MCF 10A (cell line): Measurements from ENCODE around the gene CNST. TPM values are rescaled to one million over a fixed set of nuclear protein-coding genes. Genes with fewer than 3 reads are reported as not detected.

Experiments
- BruUV-seq: library from RNA; stranded (reverse); fragments of 400-500 nt; replicated peaks from 2 replicates; lab custom pipeline; 2021; lab: Mats Ljungman, UMichigan
- CTCF ChIA-PET: fragments of 300-600 bp; sonication (Branson Sonifier 250); formaldehyde crosslinking; extraction: SDS; loops from one replicate; lab custom pipeline; 2021; ENCODE audit warnings: antibody characterized with exemption, inconsistent platforms; lab: Yijun Ruan, JAX
- POLR2A ChIA-PET: fragments of 300-600, 350-650 bp; sonication (Branson Sonifier 250); formaldehyde crosslinking; extraction: SDS; loops from one replicate; lab custom pipeline; 2020; ENCODE audit warnings: antibody characterized with exemption, inconsistent platforms; lab: Yijun Ruan, JAX
- DNase-seq: peaks from one replicate; pipeline ENCODE4 v3.0.0-alpha.2; 2018; ENCODE audit not compliant: unreplicated experiment
- H3K27ac Mint-ChIP-seq: one replicate; pipeline ENCODE4 v1.8.0; 2022; ENCODE audit warnings: mild to moderate bottlenecking, low read depth, mixed read lengths; ENCODE audit not compliant: unreplicated experiment
- H3K27me3 Mint-ChIP-seq: one replicate; pipeline ENCODE4 v1.8.0; 2022; ENCODE audit warnings: mixed read lengths; ENCODE audit not compliant: insufficient read depth, unreplicated experiment
- H3K36me3 Mint-ChIP-seq: one replicate; pipeline ENCODE4 v1.8.0; 2022; ENCODE audit warnings: mild to moderate bottlenecking, moderate library complexity, mixed read lengths; ENCODE audit not compliant: insufficient read depth, unreplicated experiment
- H3K4me1 Mint-ChIP-seq: one replicate; pipeline ENCODE4 v1.8.0; 2022; ENCODE audit warnings: mixed read lengths; ENCODE audit not compliant: insufficient read depth, unreplicated experiment
- H3K4me3 Mint-ChIP-seq: one replicate; pipeline ENCODE4 v1.8.0; 2022; ENCODE audit warnings: mild to moderate bottlenecking, moderate library complexity, mixed read lengths; ENCODE audit not compliant: unreplicated experiment
- H3K9me3 Mint-ChIP-seq: one replicate; pipeline ENCODE4 v1.8.0; 2022; ENCODE audit warnings: mixed read lengths; ENCODE audit not compliant: unreplicated experiment
- intact Hi-C: fragments of 100-400 bp; cut with micrococcal nuclease; formaldehyde crosslinking; loops from 2 replicates; pipeline ENCODE4 v1.14.1; 2022
- total RNA-seq: library from RNA; stranded (reverse); gene quantifications from 2 replicates; pipeline ENCODE4 v1.2.3, GENCODE V29; 2022
- TF ChIP-seq, protein P1 (sequence below): fragments of 200-600 bp; IDR thresholded peaks from one replicate; pipeline ENCODE4 v1.8.0; 2022; ENCODE audit warnings: antibody characterized with exemption, mild to moderate bottlenecking; ENCODE audit not compliant: unreplicated experiment

CNST gene
- total RNA-seq, 1 experiment from 2014 or later, result 48.3 TPM

DNA sequence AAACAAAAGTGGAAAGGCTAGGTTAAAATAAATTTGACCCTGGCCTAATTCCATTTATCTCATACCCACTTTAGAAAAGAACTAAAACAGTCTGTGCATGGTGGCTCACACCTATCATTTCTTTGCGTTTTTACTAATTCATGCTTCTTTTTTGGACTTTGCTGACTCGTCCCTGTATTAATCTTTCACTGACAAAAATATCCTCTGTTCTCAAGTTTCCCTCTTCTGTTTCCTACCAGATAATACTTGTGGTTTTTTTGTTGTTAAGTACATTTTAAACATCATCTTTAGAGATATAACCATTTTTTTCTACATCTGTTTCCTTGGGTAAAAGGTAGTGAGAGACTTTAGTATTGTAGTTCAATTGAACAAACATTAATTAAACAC, 11.5 kb downstream of the CNST start:
- ChIA-PET CTCF (no interaction called here), POLR2A (interaction anchor here (2.7 kb wide), 1 partner anchor 11 kb away, joined by 24 read pairs; the partner anchor contains the start of genes CNST and TFB2M)
- H3K9me3 Mint-ChIP-seq, result no peaks in the 10 kb centered on the region
- H3K4me3 Mint-ChIP-seq, result no peak overlapping the region
- intact Hi-C loops, result no loop called here
- BruUV-seq, result no TSS peak
- no peaks in the 10 kb centered on the region for H3K27me3 Mint-ChIP-seq
- H3K36me3 Mint-ChIP-seq, result no peaks in the 10 kb centered on the region
- H3K27ac Mint-ChIP-seq, result no peak overlapping the region
- DNase-seq, result no peak
- H3K4me1 Mint-ChIP-seq, result peaks cover 8% of the 10 kb centered on the region
- TF ChIP-seq, protein P1, sequence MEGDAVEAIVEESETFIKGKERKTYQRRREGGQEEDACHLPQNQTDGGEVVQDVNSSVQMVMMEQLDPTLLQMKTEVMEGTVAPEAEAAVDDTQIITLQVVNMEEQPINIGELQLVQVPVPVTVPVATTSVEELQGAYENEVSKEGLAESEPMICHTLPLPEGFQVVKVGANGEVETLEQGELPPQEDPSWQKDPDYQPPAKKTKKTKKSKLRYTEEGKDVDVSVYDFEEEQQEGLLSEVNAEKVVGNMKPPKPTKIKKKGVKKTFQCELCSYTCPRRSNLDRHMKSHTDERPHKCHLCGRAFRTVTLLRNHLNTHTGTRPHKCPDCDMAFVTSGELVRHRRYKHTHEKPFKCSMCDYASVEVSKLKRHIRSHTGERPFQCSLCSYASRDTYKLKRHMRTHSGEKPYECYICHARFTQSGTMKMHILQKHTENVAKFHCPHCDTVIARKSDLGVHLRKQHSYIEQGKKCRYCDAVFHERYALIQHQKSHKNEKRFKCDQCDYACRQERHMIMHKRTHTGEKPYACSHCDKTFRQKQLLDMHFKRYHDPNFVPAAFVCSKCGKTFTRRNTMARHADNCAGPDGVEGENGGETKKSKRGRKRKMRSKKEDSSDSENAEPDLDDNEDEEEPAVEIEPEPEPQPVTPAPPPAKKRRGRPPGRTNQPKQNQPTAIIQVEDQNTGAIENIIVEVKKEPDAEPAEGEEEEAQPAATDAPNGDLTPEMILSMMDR, result no peak

DNA sequence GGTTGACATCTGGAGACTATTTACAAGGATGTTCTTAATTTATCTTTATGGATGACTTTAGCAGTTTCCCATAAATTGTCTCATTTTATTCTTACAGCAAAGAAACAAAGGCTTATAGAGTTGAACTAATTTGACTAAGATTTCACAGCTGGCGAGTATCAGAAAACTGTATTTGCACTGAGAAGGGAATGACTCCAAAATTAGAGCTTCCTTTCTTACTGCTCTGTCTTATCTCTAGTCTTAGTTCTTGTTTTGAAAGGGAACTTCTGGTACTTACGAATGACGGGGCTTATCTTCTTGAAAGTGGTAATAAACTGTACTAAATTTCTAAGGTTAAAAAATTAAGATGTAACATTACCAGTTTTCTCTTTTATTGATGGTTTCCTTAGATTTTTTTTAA, 13.6 kb downstream of the CNST start:
- intact Hi-C loops, result no loop called here
- peaks cover 7% of the 10 kb centered on the region for H3K36me3 Mint-ChIP-seq
- no peak for DNase-seq
- H3K27me3 Mint-ChIP-seq, result no peaks in the 10 kb centered on the region
- ChIA-PET CTCF (interaction anchor here (1.4 to 1.9 kb wide), 2 partner anchors 13 to 19 kb away, joined by 3 to 10 read pairs; partner anchors contain the start of gene CNST), POLR2A (interaction anchor here (1.6 to 2.7 kb wide), 2 partner anchors 13 to 29 kb away, joined by 5 to 24 read pairs; partner anchors contain the start of genes CNST and TFB2M)
- no peak overlapping the region for H3K4me3 Mint-ChIP-seq
- BruUV-seq, result no TSS peak
- peaks cover 22% of the 10 kb centered on the region for H3K4me1 Mint-ChIP-seq
- no peak overlapping the region for H3K27ac Mint-ChIP-seq
- TF ChIP-seq, protein P1, result no peak
- H3K9me3 Mint-ChIP-seq, result no peaks in the 10 kb centered on the region

DNA sequence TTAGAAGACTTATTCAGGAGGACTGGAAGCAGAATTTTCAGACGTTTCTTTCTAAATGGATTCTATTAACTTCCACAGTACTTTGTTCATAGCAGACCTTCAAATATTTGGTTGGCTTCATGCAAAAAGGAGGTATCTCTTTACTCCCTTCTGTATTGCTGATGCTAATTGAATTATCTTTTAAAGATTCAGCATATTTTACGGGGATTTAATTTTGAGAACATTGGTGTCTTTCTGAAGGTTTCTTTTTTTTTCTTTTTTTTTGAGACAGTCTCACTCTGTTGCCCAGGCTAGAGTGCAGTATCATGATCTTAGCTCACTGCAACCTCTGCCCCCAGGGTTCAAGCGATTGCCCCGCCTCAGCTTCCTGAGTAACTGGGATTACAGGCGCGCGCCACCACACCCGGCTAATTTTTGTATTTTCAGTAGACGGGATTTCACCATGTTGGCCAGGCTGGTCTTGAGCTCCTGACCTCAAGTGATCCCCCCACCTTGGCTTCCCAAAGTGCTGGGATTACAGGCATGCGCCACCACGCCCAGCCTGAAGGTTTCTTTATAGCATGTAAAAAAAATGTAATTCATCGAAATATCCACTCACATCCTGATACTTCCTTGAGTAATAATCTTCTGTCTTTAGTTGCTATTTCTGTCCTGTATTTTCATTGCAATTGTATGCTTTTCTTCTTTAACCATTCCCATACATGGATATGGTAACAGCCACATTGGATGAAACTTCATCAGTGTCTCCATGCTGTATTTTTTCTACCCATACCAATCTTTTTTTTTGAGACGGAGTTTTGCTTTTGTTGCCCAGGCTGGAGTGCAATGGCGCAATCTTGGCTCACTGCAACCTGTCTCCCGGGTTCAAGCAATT, 14.5 kb downstream of the CNST start:
- no peak for DNase-seq
- peaks cover 16% of the 10 kb centered on the region for H3K4me1 Mint-ChIP-seq
- CTCF ChIA-PET, result interaction anchor here (0.9 to 1.4 kb wide), 4 partner anchors 14 to 174 kb away, joined by 3 to 5 read pairs (median 4); partner anchors contain the start of gene CNST

More for the DNA sequence above, 14.5 kb downstream of the CNST start:
- Mint-ChIP-seq H3K4me3 (no peak overlapping the region), H3K9me3 (no peaks in the 10 kb centered on the region), H3K27ac (no peak overlapping the region), H3K36me3 (peaks cover 14% of the 10 kb centered on the region), H3K27me3 (no peaks in the 10 kb centered on the region)
- BruUV-seq, result no TSS peak
- TF ChIP-seq, protein P1, result no peak
- POLR2A ChIA-PET, result interaction anchor here (1.8 kb wide), 1 partner anchor 14 kb away, joined by 10 read pairs; the partner anchor contains the start of genes CNST and TFB2M
- intact Hi-C loops, result no loop called here
